ENCODE results near the gene MLF2.

MLF2 gene

DNA sequence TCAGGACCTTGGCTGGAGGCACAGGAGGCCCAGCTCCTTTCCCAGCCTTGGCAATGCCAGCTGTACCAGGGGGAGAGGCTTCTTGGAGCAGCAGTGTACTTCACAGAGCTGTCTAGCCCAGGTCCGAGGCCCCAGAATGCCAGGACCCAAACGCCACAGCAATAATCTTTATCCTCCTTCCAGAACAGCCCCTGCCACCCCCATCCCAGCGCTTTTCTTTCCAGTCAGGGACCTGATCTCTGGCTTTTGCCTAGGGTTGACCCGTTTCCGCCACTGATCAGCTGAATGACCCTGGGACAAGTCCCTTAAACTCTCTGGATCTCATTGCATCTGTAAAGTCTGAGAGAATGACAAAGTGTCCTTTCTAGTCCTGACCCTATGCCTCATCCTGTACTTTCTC, 24.4 kb upstream of the MLF2 start:
- no peak for DNase-seq

- DNase-seq: no peak
Observed at GRCh38 chr12:6775185-6776174, 22.5 kb upstream of the MLF2 start.

DNA sequence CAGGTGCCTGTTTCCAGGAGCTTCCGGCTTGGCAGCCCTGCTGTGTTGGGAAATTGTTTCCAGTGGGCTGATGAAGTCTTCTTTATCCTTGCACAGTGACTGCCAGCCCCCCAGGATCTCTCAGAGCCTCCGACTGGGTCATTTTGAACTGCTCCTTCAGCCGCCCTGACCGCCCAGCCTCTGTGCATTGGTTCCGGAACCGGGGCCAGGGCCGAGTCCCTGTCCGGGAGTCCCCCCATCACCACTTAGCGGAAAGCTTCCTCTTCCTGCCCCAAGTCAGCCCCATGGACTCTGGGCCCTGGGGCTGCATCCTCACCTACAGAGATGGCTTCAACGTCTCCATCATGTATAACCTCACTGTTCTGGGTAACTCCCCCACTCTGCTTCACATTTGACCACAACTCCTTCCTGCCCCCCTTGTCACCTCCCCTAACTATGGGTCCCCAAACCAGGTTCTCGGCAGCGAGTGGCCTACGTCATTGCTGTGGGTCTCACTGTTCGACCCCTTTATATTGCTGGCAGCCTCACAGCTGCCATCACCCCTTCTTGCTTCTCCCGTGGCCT, 21.6 kb upstream of the MLF2 start:
- peak; percentile 43 for DNase-seq

- DNase-seq: no peak
Observed at GRCh38 chr12:6773590-6774351, 20.8 kb upstream of the MLF2 start.

- no peak for DNase-seq
Observed at GRCh38 chr12:6772726-6773589, 20.0 kb upstream of the MLF2 start.

- peak; percentile 55 for DNase-seq
Observed at GRCh38 chr12:6772331-6772695, 19.4 kb upstream of the MLF2 start, which contains the start of gene LAG3. Gene LAG3 (plus strand): TSS chr12:6772520. CDS start chr12:6772853, 333 bp downstream.

DNA sequence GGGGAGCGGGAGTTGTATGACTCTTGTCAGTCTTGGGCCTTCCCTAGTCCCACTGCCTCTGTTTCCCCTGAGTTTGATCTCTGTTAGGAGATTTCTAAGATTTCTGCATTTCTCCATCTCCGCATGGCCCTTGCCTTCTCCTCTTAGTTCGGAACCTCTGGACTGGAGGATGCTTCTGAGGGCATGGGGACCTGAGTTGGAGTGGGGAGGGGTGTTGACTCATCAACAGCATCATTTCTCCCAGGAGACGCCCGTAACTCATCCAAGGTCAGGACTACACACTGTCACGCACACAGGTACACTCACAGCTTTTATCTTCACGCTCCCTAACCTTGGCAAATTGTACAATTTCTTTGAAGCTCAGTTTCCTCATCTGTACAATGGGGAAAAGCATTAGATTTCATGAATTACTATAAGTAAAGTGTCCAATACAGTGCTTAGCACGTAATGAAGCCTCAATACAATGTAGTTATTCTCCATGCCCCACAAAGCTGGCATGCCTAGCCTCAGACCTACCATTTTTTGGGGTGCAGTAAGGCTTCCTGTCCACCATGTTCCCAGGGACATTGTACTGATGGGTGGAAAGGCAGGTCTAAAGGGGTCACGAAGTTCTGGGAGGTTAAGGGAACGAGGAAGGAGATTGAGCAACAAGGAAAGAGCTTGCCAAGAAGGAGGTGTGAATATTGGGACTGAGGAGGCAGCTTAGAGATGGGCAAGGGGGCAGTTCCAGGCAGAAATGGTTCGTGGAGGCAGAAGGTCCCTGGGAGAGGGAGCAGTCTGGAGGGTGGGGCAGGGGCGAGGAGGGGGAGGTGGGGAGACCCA, 18.8 kb upstream of the MLF2 start:
- no peak for DNase-seq

DNA sequence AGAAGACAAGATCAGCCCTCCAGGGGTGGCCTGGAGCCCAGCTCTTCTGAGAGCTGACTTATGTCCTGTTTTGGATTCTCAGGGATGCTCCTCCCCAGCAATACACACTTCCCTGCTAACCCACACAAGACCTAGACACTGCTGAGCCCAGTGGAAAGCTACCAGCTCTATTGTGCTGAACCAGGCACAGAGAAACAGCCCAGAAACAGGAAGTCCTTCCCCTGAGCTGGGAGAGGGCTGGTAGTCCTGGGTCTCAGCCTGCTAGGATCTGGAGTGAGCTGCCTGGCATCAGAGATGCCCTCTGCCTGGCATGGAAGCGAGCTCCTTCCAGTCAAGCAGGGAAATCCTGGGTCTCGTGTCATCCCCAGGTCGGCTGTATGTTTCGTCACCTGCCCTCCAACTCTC, 18.2 kb upstream of the MLF2 start:
- no peak for DNase-seq

- DNase-seq: no peak
Observed at GRCh38 chr12:6770600-6770999, 17.7 kb upstream of the MLF2 start.

GRCh38 chr12:6770094-6770493, 17.2 kb upstream of the MLF2 start:
- DNase-seq: no peak

DNA sequence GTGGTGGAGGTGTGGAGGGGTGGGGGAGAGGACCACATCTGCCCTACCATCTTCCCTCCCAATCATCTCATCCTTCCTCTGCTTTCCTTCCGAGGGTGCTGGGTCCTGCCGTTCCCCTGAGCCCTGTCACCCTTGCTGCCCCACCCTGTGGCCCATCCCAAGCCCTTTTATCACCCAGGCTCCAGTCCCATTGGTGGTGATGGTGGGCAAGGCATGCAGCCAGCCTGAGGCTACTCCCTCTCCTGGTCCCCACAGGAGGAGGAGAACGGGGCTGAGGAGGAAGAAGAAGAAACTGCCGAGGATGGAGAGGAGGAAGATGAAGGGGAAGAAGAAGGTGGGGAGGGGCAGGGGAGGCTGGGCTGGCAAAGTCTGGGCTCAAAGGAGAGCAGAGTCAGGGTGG, 16.7 kb upstream of the MLF2 start:
- no peak for DNase-seq

DNA sequence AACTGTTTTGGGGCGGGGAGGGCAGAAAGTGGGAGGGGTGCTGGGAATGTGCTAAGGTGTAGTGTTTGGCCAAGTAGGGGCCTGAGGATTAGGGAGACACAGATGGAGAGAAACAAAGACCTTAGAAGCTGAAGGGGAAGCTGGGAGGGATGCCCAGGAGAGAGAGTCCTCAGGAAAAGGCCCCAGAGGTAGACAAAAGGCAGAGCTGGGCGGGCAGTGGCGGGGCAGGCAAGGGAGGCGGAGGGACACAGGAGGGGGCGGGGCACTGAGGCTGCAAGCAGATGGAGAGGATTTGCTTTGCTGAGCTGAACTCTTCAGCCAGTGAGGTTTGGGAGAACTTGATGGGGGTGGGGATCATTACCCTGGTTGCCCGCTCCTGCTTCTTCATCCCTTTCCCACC, 16.0 kb upstream of the MLF2 start:
- DNase-seq: no peak

DNA sequence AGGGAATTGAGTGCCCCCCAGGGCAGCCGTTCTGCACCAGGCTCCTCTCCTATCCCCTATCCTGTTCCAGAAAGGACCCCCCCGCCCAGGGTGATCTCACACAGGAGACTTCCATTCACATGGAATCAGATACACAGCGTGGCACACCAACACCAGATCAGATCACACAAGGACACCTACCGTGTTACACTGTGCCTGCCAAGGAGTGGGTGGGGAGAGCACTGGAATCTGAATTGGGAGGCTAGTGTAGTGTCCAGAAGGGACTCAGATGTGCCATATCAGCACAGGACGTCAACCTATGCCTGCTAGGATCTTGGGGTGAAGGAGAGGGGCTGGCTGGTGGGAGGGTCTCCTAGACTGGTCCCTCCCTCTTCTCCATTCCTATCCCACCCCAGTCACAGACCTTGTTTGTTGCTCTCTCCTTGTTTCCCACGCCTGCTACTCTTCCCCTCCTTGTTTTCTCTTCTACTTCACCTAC, 15.5 kb upstream of the MLF2 start:
- no peak for DNase-seq

- no peak for DNase-seq
Observed at GRCh38 chr12:6767353-6768319, 14.7 kb upstream of the MLF2 start.

GRCh38 chr12:6766651-6767349, 13.9 kb upstream of the MLF2 start:
- DNase-seq: peak; percentile 69

- no peak for DNase-seq
Observed at GRCh38 chr12:6765634-6766581, 13.0 kb upstream of the MLF2 start, which contains the start of gene PTMS. Gene PTMS (plus strand): TSS chr12:6766363. CDS start chr12:6766706, 343 bp downstream.

DNA sequence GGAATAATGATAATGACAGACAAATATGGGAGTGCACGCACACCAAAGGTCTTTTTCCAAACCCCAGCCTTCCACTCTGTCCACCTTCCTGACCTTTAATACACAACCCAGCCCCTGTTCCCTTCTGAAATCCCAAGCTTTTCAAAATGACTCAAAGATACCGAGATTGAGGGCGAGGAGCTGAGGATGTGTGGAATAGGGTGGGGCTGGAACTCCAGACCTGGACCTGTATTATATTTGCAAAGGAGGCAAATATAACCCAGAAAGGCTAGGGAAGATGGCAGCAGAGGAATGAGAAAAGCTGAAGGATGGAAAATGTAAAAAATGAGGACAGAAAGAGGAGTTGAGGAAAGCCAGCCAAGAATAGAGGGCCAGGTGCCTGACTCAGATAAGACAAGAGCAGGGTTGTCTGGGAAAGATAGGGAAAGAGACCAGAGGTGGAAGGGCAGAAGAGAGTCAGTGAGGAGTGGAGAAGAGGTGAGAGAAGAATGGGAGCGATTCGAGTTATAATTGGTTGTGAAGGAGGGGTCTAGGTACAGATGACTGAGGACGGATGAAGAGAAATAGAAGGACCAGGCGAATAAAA, 12.2 kb upstream of the MLF2 start:
- no peak for DNase-seq

All from activated T-cell treated with anti-CD3 and anti-CD28 coated beads, Interleukin-2, amount 50 U/mL, for 1 hour (primary cell).